Middle frontal gyrus (tissue), 1 donor: ENCODE results near the gene SPATA6L.
A peak's percentile ranks its signal among the peaks of the same experiment; 100 is the strongest.
"Not testable (repeated sequence)": the region's sequence is repeated elsewhere in the genome, so short reads cannot be mapped to it uniquely, and the experiment has no call there.

Experiments
- DNase-seq: peaks from one replicate; pipeline ENCODE4 v3.0.0-alpha.2; 2015; ENCODE audit warnings: low spot score; ENCODE audit errors: extremely low spot score

SPATA6L gene

DNA sequence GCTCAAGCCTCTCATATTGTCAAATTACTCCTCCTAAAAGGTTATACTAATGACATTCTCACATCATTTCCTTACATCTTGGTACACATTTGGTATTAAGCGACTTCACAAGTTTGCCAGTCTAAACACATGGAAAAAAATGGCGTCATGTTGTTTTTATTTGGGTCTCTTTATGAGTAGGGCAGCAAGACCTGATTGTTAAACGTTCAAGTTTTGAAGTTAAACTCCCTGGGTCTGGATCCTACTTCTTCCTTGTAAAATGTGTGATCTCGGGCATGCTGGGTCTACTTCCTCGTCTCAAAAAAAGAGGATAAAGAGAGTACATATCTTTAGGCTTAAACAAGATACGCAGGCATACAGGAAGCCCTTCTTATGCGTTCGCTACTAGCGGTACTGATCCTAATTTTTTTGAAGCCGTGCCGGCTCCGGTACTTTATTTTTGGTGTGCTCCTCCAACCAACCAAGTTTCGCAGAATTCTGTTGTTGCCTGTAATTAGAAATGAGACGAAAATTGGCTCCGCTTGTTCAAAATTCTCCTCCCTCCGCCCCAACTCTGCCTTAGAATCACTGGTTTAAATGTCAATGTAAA is 12.5 kb upstream of the SPATA6L start:
- no peak for DNase-seq

DNA sequence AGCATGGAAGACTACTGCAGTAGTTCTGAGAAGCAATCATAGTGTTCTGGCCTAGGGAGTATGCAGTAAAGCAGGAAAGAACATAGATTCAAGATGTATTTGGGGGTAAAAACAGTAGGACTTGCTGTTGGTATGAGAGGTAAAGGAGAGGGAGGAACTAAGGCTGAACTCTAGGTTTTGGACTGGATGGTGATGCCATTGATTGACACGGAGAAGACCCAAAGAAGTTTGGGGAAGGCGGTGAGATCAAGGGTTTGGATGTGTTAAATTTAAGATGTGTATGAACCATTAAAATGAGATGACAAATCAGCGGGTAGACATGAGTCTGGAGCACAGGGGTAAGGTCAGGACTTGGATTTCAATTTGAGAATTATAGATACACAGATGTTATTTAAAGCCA is 11.1 kb upstream of the SPATA6L start:
- DNase-seq = no peak

DNA sequence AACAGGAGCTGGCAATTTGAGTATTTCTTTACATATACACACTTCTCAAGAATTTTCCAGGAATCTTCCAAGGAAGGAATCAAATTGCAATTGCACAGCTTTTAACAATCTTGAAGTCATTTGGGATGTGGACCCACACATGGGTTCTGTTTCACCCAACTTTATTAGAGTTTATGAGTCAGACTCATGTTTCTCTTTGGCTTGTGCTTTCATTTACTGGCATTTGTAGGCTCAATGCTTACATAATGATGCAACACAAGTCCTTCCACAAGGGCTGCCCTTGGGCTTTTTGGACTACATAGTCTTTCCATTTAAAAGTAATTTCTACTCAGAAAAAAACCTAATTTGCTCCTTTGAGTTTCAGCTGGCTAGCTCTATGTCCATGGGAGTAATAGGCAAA is 8.5 kb upstream of the SPATA6L start:
- DNase-seq = no peak

DNA sequence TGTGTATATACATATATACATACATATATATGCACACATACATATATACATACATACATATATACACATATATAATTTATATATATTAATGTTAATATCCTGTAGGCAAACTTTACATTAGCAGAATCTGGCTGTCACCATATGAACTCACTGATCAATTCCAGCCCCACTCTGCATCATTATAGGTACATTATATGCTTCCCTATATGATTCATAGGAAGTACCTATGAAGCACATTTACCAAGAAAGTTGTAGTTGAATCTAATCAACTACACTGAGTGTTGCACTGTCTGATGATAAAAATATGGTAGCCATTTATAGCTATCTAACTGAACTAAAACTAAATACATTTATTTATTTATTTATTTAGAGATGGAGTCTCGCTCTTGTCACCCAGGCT is 5.5 kb upstream of the SPATA6L start:
- no peak for DNase-seq

DNA sequence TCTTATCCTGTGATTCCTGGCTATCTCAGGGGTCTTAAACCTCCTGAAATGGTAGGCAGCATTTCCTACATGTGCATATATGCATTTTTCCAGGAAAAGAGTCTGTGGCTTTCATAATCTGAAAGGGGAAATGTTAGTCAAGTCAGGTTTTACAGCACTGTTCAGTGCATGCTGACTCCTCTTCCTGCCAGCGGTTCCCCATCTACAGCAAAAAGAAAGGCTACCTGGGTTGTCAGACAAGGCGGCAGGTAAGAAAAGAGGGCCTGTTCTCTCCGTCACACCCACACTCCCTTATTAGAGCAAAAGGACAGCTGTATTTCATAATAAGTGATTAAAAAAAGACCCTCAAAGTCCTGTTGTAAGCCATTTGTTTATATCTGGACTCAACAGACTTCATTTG is 4.3 kb upstream of the SPATA6L start:
- DNase-seq = no peak

DNA sequence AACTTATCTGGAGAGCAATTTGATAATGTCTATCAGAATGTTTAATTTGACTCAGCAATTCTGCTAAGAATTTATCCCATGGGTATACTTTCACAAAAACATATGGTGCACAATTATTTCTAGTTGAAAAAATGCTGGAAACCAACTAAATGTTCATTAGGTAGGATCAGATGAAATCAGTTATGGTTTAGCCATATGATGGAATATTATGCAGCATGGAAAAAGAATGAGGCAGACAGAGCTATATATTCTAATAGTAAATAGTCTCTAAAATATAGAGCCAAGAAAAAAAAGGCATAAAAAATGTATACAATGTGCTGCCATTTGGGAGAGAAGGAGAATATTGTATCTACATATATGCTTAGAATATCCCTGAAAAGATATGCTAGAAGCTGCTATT is 3.6 kb upstream of the SPATA6L start:
- no peak for DNase-seq

DNA sequence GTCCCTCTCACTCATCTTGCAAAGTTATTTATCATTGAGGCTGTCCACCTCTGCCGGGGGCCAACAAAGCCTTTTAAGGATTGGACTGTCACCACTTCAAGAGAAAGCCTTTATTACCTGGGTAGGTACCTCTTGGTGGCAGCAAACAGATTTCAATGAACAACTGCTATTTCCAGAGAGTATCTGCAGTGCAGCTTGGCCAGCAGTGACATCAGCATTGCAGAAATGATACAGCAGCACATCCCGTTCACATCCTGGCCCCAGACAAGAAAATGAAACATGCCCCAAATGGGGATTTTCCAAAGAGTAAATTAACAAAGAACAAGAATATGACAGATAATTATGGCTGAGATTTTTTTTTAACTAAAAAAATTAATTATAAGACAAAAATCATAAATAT is 2.3 kb upstream of the SPATA6L start:
- no peak for DNase-seq

DNA sequence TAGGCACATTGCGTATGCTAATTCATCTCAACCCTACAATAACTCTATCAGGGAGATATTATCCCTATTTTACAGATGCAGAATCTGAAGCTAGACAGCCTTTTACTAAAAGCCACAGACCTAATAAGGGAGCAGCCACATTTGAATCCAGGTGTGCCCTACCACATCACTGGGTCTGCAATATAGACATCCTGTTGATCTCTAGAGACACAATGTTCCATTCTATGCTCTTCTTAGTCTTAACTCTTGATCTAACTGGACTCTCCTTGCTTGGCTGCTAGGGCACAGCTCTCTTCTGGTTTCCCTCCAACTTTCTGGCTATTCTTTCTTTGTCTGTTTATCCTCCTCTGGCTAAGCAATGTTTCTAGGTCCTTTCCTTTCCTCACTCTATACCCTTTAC is 1.4 kb upstream of the SPATA6L start:
- no peak for DNase-seq

DNA sequence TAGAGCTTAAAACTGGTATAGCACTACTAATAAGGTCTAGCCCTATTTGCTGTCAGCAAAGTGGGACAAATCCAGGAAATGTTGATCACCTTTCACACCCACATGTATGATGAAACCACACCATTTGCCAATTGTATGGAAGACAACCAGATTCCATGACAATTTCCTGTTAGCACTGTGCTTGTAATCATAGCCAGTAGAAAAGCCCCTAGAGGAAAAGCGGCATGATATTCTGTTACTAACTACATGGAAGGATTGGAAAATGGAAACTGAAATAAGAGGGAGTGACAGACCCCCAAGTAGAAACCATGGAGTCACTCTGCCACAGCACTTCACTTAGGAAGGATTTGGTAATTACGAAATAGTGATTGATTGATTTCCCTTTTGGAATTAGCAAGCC is 923 bp downstream of the SPATA6L start:
- DNase-seq = no peak

DNA sequence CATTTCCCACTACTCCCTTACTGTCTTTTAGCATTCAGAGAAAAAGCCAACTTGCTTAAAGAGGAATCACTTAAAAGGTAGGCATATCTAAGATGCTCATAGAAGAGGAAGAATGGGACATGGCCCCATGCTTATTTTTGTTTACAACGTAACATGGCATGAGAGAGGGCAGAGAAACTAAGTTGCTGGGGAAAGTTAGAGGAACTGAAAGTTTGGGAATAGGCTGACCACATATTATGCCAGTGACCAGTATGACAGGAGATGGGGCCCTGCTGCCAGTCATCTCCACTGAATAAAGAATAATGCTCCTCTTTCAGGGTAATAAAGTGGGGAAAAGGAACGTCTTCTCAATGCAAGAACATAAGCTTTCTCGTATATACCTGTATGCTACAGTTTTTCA is 2.3 kb downstream of the SPATA6L start:
- no peak for DNase-seq

DNA sequence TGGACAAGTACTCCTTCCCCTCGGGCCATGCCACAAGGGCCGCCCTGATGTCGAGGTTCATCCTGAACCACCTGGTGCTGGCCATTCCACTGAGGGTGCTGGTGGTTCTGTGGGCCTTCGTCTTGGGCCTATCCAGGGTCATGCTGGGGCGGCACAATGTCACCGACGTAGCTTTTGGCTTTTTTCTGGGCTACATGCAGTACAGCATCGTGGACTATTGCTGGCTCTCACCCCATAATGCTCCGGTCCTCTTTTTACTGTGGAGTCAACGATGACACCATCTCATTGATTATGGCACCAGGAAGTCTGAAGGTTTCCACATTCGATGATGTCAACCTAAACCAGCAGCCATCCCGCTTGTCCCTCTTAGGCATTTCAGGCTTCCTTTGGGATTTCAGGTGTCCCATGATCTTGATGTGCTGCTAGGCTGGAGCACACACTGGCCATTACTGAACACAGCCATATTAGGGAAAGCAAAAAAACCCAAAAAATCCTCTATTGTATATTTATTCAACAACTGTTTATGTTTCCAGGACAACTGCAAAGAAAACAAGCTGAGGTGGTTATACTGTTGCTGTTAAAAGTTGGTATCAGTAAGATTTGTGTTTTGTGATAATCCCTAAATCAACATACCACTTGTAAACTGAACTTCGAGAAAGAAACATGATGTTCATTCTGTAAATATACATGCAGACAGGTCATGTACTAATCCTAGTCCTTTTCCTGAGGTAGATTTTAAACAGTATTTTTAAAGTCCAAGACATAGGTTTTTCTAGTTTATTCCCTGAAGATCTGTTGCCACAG is 3.1 kb downstream of the SPATA6L start:
- DNase-seq = no peak

DNA sequence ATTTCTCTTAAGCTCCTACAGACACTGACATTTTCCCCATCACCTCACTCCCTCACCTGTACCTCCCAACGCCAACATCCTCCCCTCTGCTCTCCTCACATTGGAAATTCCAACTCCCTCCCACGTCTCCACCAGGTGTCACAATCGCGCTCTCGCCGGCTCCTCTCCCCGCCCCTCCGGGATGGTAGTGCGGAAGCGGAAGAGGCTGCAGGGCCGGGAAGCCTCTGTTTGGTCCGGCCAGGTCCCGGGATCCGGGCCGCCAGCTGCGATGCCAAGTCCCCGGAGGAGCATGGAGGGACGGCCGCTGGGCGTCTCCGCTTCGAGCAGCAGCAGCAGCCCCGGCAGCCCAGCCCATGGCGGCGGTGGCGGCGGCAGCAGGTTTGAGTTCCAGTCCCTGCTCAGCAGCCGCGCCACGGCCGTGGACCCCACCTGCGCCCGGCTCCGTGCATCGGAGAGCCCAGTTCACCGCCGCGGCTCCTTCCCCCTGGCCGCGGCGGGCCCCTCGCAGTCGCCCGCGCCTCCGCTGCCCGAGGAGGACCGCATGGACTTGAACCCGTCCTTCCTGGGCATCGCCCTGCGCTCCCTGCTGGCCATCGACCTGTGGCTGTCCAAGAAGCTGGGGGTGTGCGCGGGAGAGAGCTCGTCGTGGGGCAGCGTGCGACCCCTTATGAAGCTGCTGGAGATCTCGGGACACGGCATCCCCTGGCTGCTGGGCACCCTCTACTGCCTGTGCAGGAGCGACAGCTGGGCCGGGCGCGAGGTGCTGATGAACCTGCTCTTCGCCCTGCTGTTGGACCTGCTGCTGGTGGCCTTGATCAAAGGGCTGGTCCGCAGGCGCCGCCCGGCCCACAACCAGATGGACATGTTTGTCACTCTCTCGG is 3.9 kb downstream of the SPATA6L start, which contains the start of gene PLPP6:
TSS of gene PLPP6 (plus strand) at position 187 of the 881 bp plus-strand sequence. CDS start at position 269, 82 bp downstream.
- peak; percentile 58 for DNase-seq

DNA sequence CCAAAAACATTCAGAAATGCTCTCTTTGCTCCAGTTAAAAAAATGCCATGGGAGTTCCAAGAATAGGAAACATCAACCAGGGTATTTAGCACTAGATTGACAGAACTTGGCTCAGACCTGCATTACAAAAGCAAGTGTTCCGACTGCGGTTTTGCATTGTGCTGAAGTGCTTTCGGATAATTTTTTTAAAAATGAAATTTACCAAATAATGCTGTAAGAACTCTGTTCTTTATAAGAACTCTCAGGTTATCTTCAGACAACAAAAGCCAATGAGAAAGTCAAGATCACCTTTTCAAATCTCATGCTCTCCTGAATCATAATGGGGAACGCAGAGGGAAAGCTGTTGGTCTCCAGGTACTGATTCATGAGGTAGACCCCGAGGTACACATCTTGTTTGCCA is 4.7 kb downstream of the SPATA6L start:
- no peak for DNase-seq

DNA sequence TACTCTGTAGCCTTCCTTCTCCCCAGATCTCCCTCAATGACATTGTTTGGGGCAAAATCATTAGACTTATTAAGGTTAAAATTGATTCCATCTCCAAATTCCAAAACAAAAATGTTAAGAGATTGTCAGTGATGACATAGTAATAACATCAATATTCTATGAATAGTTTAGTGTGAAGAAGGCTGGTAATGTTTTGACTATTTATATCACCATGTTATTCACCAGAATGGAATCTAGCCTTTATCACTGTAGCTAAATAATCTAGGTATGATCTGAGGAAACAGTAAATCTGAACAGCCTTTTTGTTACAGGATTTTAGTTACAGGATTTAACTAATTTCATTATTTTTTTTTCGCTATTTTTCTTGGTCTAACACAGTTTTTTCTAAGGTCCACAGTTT is 5.1 kb downstream of the SPATA6L start:
- no peak for DNase-seq

DNA sequence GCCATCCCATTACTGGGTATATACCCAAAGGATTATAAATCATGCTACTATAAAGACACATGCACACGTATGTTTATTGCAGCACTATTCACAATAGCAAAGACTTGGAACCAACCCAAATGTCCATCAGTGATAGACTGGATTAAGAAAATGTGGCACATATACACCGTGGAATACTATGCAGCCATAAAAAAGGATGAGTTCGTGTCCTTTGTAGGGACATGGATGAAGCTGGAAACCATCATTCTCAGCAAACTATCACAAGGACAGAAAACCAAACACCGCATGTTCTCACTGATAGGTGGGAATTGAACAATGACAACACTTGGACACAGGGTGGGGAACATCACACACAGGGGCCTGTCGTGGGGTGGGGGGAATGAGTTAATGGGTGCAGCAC is 5.6 kb downstream of the SPATA6L start:
- DNase-seq = not testable (repeated sequence)

DNA sequence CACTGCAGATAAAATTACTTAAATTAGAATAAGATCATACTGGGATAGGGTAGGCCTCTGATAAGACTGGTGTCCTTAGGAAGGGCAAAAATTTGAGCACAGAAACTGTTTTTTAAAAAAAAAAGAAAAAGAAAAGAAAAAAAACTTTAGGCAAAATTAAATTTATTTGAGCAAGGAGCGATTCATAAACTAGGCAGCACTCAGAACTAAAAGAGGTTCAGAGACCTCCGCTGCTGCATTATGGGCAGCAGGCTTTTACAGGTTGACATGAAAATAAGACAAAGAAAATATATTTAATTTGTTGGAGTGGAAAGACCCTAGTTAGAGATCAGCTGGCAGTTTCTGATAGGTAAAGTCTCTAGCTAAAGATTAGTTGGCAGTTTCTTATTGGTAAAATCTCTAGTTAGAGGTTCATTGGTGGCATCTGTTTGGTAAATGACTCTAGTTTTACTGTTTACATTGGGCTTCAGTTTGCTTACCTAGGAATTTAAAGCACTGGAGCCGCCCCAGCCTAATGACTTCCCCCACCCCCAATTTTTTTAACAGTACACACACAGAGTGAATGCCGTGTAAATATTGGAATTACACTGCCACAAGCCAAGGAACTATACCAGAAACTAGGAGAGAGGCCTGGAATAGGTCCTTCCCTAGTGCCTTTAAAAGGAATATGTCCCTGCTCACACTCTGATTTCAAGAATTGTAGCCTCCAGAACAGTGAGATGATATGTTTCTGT is 8.7 kb downstream of the SPATA6L start:
- DNase-seq = no peak

DNA sequence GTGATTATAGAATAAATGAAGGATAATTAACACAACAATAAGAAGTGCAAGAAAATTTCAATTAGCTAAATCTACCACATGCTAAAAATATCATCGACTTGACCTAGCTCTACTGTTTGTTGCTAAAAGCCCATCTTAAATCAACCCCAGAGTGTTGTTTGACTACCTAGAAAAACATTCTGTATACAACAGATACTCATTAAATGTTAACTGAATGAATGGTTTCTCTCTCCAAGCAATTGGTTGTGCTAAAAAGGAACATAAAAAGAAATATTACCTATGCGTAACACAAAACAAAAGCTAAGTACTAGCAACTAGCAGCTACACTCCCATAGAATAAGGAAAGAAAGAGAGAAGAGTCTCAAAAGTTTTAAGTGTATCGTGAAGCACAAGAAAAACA is 9.7 kb downstream of the SPATA6L start:
- DNase-seq = no peak

DNA sequence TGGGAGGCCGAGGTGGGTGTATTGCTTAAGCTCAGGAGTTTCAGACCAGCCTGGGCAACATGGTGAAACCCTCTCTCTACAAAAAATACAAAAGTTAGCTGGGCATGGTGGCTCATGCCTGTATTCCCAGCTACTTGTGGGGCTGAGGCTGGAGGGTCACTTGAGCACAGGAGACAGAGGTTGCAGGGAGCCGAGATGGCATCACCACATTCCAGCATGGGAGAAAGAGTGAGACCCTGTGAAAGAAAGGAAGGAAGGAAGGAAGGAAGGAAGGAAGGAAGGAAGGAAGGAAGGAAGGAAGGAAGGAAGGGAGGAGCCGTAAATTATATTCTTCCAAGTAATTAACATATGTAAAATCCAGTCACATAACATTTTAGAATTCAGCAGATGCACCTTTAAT is 10.1 kb downstream of the SPATA6L start:
- DNase-seq = not testable (repeated sequence)

DNA sequence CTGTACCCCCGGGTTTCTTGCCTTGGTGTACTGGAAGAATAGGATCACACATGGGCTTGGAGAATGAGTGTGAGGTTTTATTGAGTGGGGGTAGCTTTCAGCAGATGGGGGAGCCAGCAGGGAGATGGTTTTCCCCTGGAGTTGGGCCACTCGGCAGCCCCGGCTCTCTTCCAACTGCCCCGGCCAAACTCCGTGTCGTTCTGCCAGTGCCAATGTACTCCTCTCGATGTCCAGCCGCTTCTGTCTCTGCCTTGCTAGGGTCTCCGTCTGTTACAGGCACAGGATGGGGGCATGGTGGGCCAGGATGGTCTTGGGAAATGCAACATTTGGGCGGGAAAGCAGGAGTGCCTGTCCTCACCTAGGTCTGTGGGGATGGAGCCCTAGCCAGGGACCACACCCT is 11.7 kb downstream of the SPATA6L start:
- DNase-seq = no peak

DNA sequence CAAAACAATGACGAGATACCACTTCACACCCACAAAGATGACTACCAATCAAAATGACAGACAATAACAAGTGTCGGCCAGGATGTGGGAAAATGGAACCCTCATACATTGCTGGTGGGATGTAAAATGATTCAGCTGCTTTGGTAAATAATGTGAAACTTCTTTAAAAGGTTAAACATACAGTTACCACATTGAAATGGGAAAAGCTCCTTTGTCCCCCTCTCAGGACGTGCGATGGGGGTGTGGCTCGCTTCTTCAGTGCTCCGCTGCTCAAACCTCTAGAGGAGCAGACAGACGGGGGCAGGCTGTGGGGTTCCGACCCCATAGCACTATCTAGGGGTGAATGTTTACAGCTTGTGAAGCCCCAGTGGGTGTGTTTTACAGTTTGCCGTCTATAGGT is 12.2 kb downstream of the SPATA6L start:
- DNase-seq = no peak

DNA sequence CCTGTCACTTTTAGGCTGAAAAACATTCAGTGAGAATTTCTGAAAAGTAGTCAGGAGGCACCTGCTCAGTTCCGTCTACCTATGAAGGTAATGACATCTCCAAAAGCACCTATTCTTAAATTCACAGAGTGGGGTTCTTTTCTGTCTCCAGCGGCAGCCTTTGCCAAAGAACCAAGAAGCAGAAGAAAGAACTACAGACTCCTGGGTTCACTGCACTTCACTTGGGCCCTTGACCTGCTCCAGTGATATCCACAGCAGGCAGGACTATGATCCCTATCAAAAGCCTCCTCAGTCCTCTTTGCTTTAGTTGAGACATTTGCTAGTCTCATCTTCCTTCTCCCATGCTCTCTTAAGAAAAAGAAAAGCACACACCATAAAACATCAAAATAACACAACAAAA is 23.9 kb downstream of the SPATA6L start:
- no peak for DNase-seq
